HL-60 (cell line): ENCODE results near the gene MAP2.

Experiments used
- DNase-seq, 2 experiments: peaks; one replicate each; pipeline ENCODE4 v3.0.0-alpha.2; 2010 to 2020; ENCODE audit warnings: low read depth in 1 of 2, low spot score in 1 of 2
- H3K27ac ChIP-seq: fragments of 250-450 bp; sonication (Bioruptor Pico); replicated peaks from 2 replicates; pipeline ENCODE4 v1.5.1; 2020; ENCODE audit warnings: mild to moderate bottlenecking, moderate library complexity
- H3K27me3 ChIP-seq: fragments of 250-450 bp; sonication (Bioruptor Pico); 2 replicates; pipeline ENCODE4 v1.5.1; 2021; ENCODE audit warnings: mild to moderate bottlenecking, moderate library complexity; ENCODE audit not compliant: insufficient read depth, poor library complexity, severe bottlenecking
- H3K4me3 ChIP-seq: replicated peaks from 2 replicates; pipeline ENCODE4 v1.5.1; 2011; ENCODE audit warnings: mild to moderate bottlenecking, control low read depth, low read length; ENCODE audit not compliant: insufficient read depth
- GABPA ChIP-seq: IDR thresholded peaks from 2 replicates; pipeline ENCODE4 v1.6.1; 2012; ENCODE audit warnings: low read depth
- POLR2AphosphoS5 ChIP-seq: IDR thresholded peaks from 2 replicates; pipeline ENCODE4 v1.6.1; 2012; ENCODE audit warnings: low read depth
- SPI1 ChIP-seq: IDR thresholded peaks from 2 replicates; pipeline ENCODE4 v1.6.1; 2012; ENCODE audit warnings: low read depth, mild to moderate bottlenecking, borderline replicate concordance
- TF ChIP-seq, protein P1 (sequence below): IDR thresholded peaks from one replicate; pipeline ENCODE4 v1.5.1; 2011; ENCODE audit warnings: low read length, control low read depth, inconsistent platforms; ENCODE audit not compliant: insufficient read depth
- TF ChIP-seq, protein P2 (sequence below): IDR thresholded peaks from 2 replicates; pipeline ENCODE4 v1.6.1; 2012; ENCODE audit warnings: low read depth; ENCODE audit not compliant: insufficient replicate concordance

The MAP2 gene

DNA sequence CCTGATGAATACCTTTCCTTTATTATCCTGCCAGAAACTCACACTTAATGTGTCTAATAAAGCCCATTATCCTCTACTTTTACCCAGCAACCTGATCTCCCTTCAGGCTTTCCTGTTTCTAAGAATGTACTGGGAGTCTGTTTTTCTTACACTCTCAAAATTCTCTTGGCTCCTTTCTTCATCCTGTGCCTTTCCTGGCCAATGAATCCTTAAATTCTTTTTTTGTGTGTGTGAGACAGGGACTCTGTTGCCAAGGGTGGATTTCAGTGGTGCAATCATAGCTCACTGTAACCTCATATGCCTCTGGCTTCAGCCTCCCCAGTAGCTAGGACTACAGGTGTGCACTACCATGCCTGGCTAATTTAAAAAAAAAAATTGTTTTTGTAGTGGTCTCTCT is 72.7 kb downstream of the MAP2 start:
- Histone ChIP-seq H3K27ac (no peak overlapping the region), H3K4me3 (no peak overlapping the region), H3K27me3 (no peaks in the 10 kb centered on the region)
- DNase-seq: no peak
- TF ChIP-seq GABPA (no peak), SPI1 (no peak), POLR2AphosphoS5 (no peak)
- TF ChIP-seq, protein P1, sequence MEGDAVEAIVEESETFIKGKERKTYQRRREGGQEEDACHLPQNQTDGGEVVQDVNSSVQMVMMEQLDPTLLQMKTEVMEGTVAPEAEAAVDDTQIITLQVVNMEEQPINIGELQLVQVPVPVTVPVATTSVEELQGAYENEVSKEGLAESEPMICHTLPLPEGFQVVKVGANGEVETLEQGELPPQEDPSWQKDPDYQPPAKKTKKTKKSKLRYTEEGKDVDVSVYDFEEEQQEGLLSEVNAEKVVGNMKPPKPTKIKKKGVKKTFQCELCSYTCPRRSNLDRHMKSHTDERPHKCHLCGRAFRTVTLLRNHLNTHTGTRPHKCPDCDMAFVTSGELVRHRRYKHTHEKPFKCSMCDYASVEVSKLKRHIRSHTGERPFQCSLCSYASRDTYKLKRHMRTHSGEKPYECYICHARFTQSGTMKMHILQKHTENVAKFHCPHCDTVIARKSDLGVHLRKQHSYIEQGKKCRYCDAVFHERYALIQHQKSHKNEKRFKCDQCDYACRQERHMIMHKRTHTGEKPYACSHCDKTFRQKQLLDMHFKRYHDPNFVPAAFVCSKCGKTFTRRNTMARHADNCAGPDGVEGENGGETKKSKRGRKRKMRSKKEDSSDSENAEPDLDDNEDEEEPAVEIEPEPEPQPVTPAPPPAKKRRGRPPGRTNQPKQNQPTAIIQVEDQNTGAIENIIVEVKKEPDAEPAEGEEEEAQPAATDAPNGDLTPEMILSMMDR: no peak
- TF ChIP-seq, protein P2, sequence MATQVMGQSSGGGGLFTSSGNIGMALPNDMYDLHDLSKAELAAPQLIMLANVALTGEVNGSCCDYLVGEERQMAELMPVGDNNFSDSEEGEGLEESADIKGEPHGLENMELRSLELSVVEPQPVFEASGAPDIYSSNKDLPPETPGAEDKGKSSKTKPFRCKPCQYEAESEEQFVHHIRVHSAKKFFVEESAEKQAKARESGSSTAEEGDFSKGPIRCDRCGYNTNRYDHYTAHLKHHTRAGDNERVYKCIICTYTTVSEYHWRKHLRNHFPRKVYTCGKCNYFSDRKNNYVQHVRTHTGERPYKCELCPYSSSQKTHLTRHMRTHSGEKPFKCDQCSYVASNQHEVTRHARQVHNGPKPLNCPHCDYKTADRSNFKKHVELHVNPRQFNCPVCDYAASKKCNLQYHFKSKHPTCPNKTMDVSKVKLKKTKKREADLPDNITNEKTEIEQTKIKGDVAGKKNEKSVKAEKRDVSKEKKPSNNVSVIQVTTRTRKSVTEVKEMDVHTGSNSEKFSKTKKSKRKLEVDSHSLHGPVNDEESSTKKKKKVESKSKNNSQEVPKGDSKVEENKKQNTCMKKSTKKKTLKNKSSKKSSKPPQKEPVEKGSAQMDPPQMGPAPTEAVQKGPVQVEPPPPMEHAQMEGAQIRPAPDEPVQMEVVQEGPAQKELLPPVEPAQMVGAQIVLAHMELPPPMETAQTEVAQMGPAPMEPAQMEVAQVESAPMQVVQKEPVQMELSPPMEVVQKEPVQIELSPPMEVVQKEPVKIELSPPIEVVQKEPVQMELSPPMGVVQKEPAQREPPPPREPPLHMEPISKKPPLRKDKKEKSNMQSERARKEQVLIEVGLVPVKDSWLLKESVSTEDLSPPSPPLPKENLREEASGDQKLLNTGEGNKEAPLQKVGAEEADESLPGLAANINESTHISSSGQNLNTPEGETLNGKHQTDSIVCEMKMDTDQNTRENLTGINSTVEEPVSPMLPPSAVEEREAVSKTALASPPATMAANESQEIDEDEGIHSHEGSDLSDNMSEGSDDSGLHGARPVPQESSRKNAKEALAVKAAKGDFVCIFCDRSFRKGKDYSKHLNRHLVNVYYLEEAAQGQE: no peak

DNA sequence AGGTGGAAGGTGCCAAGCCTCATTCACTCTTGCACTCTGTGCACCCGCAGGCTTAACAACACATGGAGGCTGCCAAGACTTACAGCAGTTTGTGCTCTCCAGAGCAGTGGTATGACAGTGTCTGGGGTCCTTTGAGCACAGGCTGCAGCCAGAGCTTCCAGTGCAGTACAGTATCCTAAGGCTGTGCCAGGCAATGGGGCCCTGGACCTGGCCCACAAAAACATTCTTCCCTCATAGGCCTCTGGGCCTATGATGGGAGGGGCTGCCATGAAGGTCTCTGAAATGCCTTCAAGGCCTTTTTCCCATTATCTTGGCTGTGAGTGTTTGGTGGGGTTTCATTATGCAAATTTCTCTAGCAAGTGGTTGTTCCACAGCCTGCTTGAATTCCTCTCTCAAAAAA is 74.8 kb downstream of the MAP2 start:
- no peak overlapping the region for H3K4me3 ChIP-seq
- DNase-seq: no peak
- H3K27me3 ChIP-seq: no peaks in the 10 kb centered on the region
- TF ChIP-seq GABPA (no peak), POLR2AphosphoS5 (no peak), SPI1 (no peak)
- TF ChIP-seq, protein P2: no peak
- no peak overlapping the region for H3K27ac ChIP-seq

DNA sequence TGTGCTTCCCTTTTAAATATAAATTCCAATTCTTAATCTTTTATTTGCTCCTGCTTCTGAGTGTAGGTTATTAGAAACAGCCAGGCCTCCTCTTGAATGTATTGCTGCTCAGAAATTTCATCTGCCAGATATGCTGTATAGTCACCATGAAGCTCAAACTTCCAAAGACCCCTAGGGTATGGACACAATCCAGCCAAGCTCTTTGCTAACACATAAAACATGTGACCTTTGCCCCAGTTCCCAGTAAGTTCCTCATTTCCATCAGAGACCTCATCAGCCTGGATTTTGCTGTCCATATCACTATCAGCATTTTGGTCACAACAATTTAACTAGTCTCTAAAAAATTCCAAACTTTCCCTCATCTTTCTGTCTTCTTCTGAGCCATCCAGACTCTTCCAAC is 75.2 kb downstream of the MAP2 start:
- no peaks in the 10 kb centered on the region for H3K27me3 ChIP-seq
- DNase-seq: no peak
- no peak overlapping the region for H3K27ac ChIP-seq
- H3K4me3 ChIP-seq: no peak overlapping the region
- TF ChIP-seq POLR2AphosphoS5 (no peak), SPI1 (no peak), GABPA (no peak)
- TF ChIP-seq, protein P2: no peak
- TF ChIP-seq, protein P1: no peak

DNA sequence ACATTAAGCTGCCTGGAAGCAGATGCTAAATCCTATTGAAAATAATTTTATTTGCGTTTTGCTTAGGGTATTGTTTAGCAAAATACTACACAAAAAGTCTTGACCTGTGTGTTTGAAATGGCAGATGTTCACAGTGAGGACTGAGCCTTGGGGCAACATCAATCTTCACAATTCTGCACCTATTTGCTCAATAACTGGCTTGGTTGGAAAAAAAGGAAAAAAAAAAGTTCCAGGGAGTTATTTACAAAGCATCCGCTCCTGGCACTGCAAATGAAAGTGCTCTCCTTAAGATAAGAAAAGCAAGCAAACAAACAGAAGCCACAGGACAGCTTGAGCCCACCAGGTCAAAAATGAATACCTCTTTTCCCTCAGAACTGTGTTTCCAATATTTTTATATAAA is 77.7 kb downstream of the MAP2 start:
- Histone ChIP-seq H3K27ac (no peak overlapping the region), H3K4me3 (no peak overlapping the region), H3K27me3 (no peaks in the 10 kb centered on the region)
- no peak for DNase-seq
- TF ChIP-seq GABPA (no peak), SPI1 (no peak), POLR2AphosphoS5 (no peak)
- TF ChIP-seq, protein P1: no peak
- TF ChIP-seq, protein P2: no peak
